ENCODE data around the gene WWP2.
"Not testable (repeated sequence)": the region's sequence is repeated elsewhere in the genome, so short reads cannot be mapped to it uniquely, and the experiment has no call there.

Gene WWP2

GRCh38 chr16:69952572-69953355, 190.6 kb downstream of the WWP2 start:
- not testable (repeated sequence) for DNase-seq

GRCh38 chr16:69954241-69954640, 192.1 kb downstream of the WWP2 start:
- not testable (repeated sequence) for DNase-seq

GRCh38 chr16:69963312-69963711, 201.2 kb downstream of the WWP2 start:
- DNase-seq = not testable (repeated sequence)

GRCh38 chr16:69964960-69965660, 203.0 kb downstream of the WWP2 start:
- not testable (repeated sequence) for DNase-seq

GRCh38 chr16:69965661-69966054, 203.5 kb downstream of the WWP2 start:
- DNase-seq = not testable (repeated sequence)

GRCh38 chr16:69967688-69968087, 205.6 kb downstream of the WWP2 start:
- DNase-seq = not testable (repeated sequence)

GRCh38 chr16:69968125-69968524, 206.0 kb downstream of the WWP2 start:
- not testable (repeated sequence) for DNase-seq

GRCh38 chr16:69969657-69970056, 207.5 kb downstream of the WWP2 start:
- DNase-seq = not testable (repeated sequence)

GRCh38 chr16:69972120-69972519, 210.0 kb downstream of the WWP2 start:
- not testable (repeated sequence) for DNase-seq

GRCh38 chr16:69972935-69973334, 210.8 kb downstream of the WWP2 start:
- not testable (repeated sequence) for DNase-seq

GRCh38 chr16:69985196-69985595, 223.1 kb downstream of the WWP2 start:
- not testable (repeated sequence) for DNase-seq
